Measurements from ENCODE around the gene TH.
A peak's percentile ranks its signal among the peaks of the same experiment; 100 is the strongest.
"Not testable (repeated sequence)": the region's sequence is repeated elsewhere in the genome, so short reads cannot be mapped to it uniquely, and the experiment has no call there.

The TH gene

GRCh38 chr11:2196970-2197770, 25.6 kb upstream of the TH start:
- DNase-seq (ENCODE audit: insufficient read length, low spot score) (peak; percentile 85), FAIRE-seq (peak; percentile 86)

DNA sequence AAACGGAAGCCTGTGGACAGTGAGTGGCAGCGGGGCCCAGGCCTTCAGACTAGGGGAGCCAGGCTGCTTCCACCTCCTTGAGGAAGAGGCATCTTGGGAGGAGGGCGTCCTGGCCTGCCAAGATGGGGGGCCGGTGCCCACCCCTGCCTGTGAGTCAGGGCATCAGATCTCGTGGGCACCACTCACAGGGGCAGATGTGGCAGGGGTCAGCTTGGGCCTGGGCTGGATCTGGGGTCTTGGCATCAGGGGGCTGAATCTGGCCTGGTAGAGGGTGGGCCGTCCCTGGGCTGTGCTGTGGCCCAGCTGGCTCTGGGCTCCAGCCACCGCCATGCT, 24.1 kb upstream of the TH start:
- no peak for FAIRE-seq

DNA sequence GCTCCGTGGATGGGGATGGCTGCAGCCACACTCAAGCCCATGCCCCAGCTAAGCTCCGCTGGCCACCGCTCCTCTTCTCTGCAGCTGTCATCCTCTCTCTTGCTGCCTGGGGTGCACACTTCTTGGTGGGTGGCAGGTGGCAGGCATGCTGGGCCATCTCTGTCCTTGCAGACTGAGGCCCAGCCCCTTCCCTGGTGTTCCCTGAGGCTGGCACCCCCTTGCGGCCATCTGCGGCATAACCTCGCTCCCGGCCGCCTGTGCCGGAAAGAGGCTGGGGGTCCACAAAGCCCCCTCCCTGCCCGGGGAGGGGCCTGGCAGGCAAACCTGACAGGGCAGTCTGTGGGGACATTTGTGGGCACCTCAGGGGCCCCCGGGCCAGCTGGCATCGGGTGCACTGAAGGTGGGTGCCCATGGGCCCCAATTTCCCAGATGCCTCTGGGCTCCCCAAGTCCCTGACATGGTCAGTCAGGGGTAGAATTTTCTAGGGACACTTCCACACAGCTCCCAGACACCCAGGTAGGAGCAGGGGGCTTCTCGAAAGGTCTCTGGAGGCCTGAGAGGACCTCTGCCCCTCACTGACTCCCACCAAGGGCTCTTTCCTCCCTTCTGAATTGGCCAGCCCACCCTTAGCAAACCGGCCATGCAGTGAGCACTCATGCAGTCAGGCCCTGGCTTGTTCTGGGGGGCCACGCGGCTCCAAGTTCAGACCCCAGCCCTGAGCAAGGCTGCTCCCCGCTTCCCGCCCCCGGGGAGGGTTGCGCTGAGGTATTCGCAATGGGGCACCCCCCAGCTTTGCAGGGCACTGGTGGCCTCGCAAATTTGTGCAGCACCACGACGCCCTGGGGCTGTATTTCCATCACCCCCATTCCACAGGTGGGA, 23.5 kb upstream of the TH start:
- FAIRE-seq (peak; percentile 88), DNase-seq (ENCODE audit: insufficient read length, low spot score) (peak; percentile 66)

More for the DNA sequence above, 24.1 kb upstream of the TH start:
- no peak for DNase-seq (ENCODE audit: insufficient read length, low spot score)

DNA sequence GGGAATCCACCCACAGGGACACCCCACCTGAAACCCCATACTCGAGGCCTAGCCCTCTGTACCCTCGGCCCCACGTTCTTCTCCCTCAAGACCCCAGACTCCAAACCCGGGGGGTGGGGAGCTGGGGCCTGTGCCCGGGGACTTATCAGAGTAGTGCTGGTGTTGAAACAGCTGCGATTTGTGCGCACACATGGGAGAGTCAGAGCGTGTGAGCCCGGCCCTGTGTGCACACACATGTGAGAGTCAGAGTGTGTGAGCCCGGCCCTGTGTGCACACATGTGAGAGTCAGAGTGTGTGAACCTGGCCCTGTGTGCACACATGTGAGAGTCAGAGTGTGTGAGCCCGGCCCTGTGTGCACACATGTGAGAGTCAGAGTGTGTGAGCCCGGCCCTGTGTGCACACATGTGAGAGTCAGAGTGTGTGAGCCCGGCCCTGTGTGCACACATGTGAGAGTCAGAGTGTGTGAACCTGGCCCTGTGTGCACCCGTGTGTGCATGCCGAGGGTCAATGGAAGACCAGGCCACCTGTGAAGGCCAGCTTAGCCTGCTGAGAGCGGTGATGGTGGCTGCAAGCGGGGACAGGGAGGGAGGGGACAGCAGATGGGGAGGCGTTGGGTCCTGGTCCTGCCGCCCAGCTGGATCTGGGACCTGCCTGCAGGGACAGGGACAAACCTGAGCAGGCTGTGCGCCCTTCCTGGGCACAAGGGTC, 22.4 kb upstream of the TH start:
- not testable (repeated sequence) for DNase-seq (ENCODE audit: insufficient read length, low spot score); FAIRE-seq

DNA sequence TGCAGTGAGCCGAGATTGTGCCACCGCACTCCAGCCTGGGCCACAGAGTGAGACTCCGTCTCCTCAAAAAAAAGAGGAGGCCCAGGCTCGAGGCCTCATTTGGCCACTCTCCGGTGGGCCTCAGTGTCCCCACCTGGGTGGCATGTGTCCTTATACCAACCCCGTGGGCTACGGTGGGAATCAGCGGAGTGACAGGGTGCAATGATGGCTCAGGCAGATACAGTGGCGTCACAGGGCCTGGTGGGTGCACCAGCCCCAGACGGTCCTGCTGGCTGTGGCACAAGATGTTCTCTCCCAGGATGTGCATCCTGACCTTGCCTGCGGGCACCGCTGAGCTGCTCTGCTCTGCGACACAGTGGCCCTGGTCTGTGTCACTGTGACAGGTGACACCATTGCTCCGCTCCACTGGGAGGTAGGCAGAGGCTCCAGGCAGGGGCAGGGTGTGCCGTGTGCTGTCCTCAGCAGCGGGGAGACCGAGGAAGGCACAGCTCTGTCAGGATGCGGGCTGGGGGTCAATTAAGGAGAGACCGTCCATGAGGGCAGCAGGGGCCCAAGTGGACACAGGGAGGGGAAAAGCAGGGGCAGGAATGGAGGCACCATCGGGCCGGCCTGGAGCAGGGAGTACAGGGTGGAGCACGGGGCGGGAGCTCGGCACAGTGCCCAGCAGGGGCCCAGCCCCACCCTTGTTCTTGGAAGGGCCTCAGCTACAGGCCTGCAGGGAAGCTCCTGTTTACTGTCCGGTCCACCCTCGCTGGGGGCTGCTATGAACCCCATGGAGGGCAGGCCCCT, 21.7 kb upstream of the TH start:
- no peak for DNase-seq (ENCODE audit: insufficient read length, low spot score)
- no peak for FAIRE-seq

GRCh38 chr11:2192435-2192834, 20.8 kb upstream of the TH start:
- FAIRE-seq (no peak), DNase-seq (ENCODE audit: insufficient read length, low spot score) (no peak)

DNA sequence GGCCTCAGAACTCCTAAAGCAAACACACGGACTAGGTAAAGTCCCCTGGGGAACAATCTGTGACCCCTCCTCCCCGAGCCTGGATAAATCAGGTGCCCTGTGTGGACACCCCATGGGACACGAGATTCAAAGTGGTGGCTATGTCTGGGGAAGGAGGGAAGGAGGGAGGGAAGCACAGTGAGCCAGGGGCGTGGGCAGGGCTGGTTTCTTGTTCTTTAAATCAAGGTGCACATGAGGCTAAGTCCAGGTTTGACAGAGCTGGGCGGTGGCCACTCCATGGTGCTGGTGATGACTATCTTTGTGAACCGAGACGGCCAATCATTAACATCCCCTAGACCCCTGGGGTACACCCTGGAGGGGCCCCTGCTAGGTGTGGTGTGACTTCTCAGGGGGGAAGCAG, 20.3 kb upstream of the TH start:
- DNase-seq (ENCODE audit: insufficient read length, low spot score) (no peak), FAIRE-seq (no peak)

GRCh38 chr11:2190657-2191471, 19.2 kb upstream of the TH start:
- no peak for FAIRE-seq

GRCh38 chr11:2189938-2190656, 18.5 kb upstream of the TH start:
- DNase-seq (ENCODE audit: insufficient read length, low spot score) (no peak), FAIRE-seq (no peak)

More at GRCh38 chr11:2190657-2191471, 19.2 kb upstream of the TH start:
- no peak for DNase-seq (ENCODE audit: insufficient read length, low spot score)

GRCh38 chr11:2188745-2189144, 17.1 kb upstream of the TH start:
- DNase-seq (ENCODE audit: insufficient read length, low spot score) (no peak), FAIRE-seq (no peak)

- DNase-seq (ENCODE audit: insufficient read length, low spot score) (no peak), FAIRE-seq (no peak)
Measured at GRCh38 chr11:2187280-2187707, 15.7 kb upstream of the TH start.

DNA sequence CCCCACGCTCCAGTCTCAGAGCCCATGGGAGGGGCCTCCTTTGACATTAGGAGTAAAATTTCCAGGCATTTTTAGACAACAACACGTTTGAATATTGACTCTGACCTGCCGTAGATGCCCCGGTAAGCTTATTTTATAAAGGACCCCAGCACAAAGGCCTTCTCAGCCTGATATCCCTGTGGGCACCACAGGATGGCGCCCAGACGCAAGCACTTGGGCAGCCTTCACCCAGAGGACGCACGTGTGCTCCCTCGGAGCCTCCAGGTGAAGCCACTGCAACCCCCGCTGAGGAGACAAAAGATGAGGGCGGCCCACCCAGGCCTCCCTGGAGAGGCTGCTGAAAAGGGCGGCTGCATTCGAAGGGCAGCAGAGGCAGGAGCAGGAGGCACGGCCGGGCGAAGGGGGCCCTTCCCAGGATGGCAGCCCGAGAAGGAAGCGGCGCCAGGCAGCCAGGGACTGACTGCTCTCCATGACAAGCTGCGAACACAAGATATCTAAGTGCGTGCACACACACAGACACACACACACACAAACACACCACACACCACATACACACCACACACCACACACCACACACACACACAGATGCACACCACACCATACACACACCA, 15.2 kb upstream of the TH start:
- FAIRE-seq (no peak), DNase-seq (ENCODE audit: insufficient read length, low spot score) (peak; percentile 35)

DNA sequence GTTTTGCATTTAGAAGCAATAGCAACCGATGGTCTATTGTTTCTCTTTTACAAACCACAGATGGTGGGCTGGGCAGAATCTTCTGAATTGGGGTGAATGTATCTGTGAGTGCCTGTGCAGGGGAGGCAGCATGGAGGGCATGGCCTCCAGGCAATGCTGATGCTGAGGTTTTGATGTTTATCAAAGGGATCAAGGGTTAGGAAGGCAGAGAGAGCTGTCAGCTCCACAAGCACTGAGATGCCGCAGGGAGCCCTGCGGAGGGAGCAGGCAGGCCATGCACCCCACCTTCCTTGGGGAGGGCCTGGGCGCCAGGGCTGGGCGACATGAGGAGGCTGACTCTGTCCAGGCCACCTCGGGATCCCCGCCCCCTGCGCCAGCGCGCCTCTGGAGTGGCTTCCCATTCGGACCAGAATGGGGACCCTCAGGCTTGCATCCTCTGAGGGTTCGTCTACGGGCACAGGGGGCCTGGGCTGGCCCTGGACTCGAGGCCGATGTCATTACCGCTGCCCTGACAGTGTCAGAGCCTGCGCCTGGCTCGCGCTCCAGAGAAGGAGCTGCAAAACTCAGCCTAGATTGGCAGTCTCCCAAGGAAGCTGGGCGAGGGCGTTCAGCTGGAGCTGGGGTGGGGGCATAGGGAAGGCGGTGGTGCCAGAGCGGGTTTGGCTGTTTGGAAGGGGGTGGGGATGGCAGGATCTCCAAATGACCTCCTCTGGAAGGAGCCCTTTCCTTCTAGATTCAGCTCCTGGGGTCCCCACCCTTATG, 13.9 kb upstream of the TH start:
- DNase-seq (ENCODE audit: insufficient read length, low spot score) (no peak), FAIRE-seq (no peak)

DNA sequence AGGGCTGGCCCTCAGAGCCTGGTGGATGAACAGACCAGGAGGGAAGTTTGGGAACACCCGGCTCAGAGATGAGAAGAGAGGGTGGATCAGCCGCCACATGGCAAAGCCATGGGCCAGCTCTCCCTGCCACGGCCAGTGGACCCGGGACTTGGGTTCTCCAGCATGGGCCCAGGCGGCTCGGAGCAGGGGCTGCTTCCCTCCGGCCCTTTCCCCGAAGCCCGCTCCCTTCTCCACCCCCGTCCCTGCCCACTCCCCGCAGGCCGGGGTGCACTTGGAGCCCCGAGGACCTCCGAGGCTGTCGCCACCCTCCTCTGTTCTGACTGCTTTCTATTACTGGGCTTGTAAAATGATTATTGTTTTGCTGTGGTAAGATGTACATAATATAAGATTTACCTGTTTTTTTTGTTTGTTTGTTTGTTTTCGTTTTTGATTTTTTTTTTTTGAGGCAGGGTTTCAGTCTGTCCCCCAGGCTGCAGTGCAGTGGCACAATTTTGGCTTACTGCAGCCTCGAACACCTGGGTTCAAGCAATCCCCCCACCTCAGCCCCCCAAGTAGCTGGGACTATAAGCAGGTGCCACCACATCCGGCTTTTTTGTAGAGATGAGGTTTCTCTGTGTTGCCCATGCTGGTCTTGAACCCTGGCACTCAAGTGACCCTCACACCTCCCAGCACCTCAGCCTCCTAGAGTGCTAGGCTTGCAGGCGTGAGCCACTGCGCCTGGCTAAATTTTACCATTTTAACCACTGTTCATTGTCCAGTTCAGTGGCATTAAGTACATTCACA, 11.3 kb upstream of the TH start:
- FAIRE-seq (no peak), DNase-seq (ENCODE audit: insufficient read length, low spot score) (no peak)

DNA sequence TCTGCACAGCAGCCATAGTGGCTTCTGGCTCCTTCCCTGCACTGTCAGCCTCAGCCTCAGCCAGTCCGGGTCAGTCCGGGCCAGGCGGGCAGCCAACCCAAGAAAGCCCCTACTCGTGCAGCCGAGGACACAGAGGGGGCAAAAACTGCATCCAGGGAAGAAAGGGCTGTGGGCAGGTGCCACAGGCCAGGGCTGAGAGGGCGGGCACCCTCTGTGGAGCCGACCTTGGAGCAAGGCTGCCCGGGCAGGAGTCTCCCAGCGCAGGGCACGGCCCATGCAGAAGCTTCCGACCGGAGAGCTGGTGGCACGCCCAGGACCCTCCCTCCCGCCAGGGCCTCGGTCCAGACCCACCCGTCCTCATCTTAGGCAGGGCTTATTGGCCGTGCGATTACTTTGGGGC, 10.5 kb upstream of the TH start:
- DNase-seq (ENCODE audit: insufficient read length, low spot score): no peak
- FAIRE-seq: no peak

DNA sequence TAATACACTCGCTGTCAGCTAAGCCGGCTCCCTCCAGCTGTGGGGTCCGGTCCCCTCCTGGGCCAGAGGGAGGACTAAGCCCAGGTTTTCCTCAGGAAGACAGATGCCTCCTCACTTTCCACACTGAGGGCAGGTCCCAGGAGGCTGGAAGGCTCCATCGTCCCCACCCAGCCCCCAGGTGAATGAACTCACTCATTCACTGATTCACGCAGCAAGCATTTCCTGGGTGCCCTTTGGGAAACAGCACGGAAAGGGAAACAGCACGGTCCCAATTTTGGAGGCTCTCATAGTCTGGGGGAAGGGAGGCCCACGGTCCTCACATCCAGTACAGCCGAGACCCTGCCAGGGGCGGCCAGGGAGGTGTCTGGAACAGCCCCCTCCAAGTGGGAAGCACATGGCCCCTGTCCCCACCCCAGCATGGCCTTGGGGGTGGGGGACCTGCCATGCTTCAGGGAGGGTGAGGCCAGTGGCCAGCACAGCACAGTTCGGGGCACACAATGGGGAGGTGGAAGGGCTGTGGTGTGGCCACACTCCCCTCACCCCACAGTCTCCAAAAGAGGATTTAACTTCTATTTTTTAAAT, 9.3 kb upstream of the TH start:
- peak; percentile 37 for DNase-seq (ENCODE audit: insufficient read length, low spot score)
- FAIRE-seq: no peak

DNA sequence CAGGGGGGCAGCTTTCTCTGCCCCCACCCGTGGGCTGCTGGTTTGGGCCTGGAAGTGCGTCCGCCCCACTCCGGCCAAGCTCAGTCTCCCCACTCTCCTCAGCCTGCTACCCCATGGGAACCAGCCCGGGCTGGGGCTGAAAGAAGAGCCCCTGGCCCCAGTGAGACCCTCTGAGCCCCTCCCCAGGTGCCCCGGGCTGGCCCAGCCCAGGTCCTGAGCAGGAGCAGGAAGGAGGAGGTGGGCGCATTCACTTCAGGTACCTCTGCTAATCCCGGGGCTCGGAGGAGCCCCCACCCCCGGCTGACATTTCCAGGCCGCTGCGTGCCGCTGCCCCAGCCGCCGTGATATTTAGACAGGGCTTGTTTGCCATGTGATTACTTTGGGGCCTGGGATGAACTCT, 8.7 kb upstream of the TH start:
- no peak for FAIRE-seq
- DNase-seq (ENCODE audit: insufficient read length, low spot score): no peak
